Stimulated activated CD4-positive, alpha-beta T cell treated with anti-CD3 and anti-CD28 coated beads, TNF-alpha, amount 100 ng/mL, for 48 hours (primary cell): Measurements from ENCODE around the gene FOXP2.
"Not testable (repeated sequence)": the region's sequence is repeated elsewhere in the genome, so short reads cannot be mapped to it uniquely, and the experiment has no call there.

ENCODE experiments used
- DNase-seq, 3 donors: peaks; one replicate each; pipeline ENCODE4 v3.0.0-alpha.2; 2020; ENCODE audit warnings: low read depth in 3 of 3

Gene FOXP2

DNA sequence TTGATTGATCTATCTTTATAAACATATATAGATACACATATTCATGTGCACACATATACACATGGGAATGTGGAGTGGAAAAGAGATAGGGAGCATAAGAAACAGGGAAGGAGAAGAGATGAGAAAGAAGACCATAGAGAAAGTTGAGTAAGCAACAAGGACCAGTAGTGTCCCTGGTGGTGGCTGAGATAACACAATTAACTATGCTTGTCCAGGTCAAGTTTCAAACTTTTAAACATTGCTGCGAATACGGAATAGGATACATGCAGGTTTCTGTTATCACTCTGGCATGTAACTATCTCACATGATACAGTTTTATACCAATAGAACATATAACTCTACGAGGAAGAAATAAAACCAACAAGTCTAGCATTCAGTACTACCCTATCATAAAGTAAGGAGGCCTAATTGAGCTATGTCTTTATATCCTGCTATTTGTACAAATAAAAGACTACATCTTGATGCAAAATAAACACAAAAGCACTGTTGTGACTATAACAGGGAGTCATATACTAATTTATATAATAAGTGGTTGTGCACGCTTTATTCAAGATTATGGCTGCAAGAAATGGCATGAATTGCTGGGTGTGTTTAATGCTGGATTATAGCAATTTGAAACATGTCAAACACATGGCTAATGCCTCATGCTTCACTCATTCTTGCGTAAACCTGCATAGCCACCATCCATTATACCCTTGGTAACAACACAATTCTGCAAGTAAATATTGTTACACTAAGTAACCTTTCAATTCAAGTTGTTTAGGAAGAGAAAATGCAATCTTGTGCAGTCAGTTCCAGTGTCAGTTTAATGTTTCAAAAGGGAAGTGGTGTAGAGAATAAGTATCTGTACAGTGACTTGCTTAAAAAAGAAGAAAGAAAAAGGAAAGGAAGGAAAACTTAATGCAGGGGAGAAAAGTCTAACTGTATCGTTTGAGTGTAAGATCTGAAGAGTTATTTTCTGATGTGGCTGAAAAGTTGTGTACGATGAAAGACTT lies 8.2 kb downstream of the FOXP2 start:
- no peak for DNase-seq

GRCh38 chr7:114426382-114426781 lies 11.8 kb downstream of the FOXP2 start:
- DNase-seq = no peak

DNA sequence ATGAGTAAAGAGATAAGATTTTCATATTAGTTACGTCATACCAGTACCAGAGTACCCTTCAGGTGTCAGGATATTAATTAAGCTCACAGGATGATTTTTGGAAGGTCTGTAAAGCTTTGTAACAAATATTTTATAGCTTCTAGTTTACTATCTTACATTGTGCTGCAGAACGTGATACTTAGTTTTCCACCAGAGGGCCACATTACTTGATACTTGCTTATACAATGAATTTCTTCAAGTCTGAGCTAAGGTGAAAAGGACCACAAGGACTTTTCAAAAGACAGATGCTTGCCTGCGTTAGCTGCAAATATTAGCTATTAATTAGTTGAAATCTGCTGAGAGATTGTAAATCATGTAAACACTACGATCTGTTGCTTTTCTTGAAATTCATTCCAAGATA lies 12.2 kb downstream of the FOXP2 start:
- no peak for DNase-seq

- DNase-seq = no peak
These were observed 13.6 kb downstream of the FOXP2 start for GRCh38 chr7:114428211-114428610.

GRCh38 chr7:114431189-114431588 lies 16.6 kb downstream of the FOXP2 start:
- no peak for DNase-seq

- no peak for DNase-seq
These were observed 17.4 kb downstream of the FOXP2 start for GRCh38 chr7:114432061-114432460.

- DNase-seq = no peak
These were observed 18.1 kb downstream of the FOXP2 start for GRCh38 chr7:114432703-114433102.

- no peak for DNase-seq
These were observed 25.0 kb downstream of the FOXP2 start for GRCh38 chr7:114439581-114439980.

- DNase-seq = not testable (repeated sequence)
These were observed 26.3 kb downstream of the FOXP2 start for GRCh38 chr7:114440927-114441326.

DNA sequence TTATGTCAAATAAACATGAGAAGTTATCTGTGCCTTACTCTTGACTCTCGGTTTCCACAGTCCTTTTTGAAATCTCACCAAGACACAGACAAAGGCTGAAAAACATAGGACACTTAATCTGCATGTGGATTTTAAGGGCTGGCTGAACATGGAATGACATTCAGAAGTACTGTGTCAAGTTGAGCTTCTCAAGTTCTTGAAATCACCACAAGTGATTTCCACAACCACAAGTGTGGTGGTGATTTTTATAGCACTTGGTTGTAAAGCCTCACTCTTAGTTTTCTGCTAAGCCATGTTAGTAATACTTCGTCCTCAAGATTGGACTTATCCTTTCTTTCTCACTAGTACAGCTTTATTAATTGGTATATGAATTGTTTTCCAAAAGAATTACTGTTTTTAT lies 29.6 kb downstream of the FOXP2 start:
- DNase-seq = no peak

DNA sequence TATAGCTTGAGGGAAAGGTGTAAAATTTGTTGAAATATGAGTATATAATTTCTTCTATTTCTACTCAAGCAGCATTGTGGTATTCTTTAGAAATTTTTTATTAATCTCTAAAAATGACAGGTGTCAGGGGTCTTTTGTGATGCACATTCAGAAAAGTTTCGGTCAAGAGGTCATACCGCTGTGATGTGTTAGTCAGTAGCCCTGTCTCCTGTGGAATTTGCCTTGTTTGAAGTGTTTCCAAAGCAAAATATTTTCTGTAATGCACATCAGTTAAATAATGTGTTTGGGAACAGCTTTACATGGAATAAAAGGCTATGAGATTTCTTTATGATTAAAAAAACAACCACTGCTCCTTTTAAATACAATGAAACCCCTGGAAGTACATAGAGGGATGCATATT lies 35.8 kb downstream of the FOXP2 start:
- DNase-seq = no peak

DNA sequence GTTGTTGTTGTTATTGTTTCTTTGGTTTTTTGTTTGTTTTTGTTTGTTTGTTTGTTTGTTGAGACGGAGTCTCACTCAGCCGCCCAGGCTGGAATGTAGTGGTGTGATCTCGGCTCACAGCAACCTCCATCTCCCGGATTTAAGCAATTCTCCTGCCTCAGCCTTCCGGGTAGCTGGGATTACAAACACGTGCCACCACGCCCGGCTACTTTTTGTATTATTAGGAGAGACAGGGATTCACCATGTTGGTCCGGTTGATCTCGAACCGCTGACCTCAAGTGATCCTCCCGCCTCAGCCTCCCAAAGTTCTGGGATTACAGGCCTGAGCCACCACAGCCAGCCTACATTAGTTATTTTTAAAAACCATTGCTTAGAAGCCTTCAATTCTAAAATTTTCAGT lies 45.0 kb downstream of the FOXP2 start:
- DNase-seq = no peak

GRCh38 chr7:114460021-114460420 lies 45.4 kb downstream of the FOXP2 start:
- no peak for DNase-seq

DNA sequence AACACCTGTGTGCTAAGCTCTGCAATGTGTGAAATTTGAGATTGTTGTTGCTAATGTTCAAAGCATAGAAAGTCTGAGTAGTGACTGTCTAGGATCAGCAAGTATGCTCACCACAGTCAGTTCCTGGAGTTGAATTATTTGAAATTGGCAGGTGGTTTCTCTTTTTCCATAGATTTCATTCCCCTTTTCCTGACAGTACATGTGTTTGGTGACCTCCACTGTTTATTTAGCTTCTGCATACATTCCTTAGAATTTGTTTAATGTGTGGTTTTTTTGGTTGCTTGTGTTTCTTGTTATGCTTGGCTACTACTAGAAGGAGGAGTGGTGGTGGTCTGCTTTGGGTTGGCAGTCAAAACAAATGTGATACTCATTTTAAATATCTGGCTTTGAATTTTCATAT lies 52.3 kb downstream of the FOXP2 start:
- no peak for DNase-seq

DNA sequence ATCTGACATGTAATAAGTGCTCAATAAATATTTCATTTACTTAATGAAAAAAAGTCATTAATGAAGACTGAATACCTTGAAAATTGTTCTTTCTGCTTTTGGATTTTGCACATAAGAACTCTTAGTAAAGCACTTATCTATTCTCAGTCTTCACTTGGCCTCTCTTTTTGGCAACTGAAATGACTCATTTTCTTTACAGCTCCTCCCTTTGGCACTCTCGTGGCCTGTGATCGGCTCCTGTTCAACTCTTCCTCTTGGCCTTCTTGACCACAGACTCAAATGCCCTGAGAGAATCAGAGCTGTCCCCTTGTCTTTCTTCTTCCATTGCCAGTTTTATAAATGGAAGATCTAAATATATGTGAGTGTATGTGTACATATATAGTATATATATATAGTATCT lies 54.2 kb downstream of the FOXP2 start:
- no peak for DNase-seq

- no peak for DNase-seq
These were observed 58.4 kb downstream of the FOXP2 start for GRCh38 chr7:114472896-114473512.

GRCh38 chr7:114478384-114478783 lies 63.8 kb downstream of the FOXP2 start:
- no peak for DNase-seq

GRCh38 chr7:114481999-114482398 lies 67.4 kb downstream of the FOXP2 start:
- no peak for DNase-seq

DNA sequence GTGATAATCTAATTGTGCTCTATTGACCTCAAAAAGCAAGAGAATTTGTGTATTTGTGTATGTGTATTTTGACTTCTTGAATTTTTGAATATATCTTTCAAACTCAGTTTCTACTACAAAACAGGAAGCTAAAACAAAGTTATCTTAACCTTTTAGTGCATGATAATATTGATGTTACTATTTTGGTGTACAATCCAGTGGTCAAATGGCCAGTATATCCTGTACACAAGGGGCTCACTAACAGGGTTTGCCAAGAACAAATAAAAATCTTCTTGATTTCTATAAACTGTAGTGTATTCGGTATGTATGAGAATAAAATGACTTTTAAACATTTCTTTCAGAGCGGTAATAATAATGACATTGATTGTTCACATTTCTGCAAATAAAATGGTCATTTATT lies 69.6 kb downstream of the FOXP2 start:
- no peak for DNase-seq

DNA sequence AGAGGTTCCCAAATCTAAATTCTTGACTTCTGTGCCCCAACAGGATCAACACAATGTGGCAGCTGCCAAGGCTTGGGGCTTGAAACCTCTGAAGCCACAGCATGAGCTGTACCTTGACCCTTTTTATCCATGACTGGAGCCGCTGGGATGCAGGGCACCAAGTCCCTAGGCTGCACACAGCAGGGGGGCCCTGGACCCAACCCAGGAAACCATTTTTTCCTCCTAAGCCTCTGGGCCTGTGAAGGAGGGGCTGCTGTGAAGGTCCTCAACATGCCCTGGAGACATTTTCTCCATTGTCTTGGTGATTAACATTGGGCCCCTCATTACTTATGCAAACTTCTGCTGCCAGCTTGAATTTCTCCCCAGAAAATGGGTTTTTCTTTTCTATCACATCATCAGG lies 72.6 kb downstream of the FOXP2 start:
- no peak for DNase-seq

- no peak for DNase-seq
These were observed 74.1 kb downstream of the FOXP2 start for GRCh38 chr7:114488696-114489095.

DNA sequence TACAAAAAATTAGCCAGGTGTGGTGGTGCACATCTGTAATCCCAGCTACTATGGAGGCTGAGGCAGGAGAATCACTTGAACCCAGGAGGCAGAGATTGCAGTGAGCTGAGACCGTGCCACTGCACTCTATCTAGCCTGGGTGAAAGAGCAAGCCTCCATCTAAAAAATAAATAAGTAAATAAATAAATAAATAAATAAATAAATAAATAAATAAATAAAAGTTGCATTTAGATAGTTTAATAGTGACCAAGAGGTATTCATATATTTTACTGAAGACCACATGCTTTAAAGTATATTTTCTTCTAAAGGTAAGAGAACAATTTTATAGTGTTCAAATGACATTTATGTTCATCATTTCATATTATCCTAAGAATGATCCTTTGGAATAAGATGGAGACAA lies 82.9 kb downstream of the FOXP2 start:
- not testable (repeated sequence) for DNase-seq
